Ovary (tissue), 9 donors: ENCODE measurements around the gene KRTAP10-8. TPM values are rescaled to one million over a fixed set of nuclear protein-coding genes. Genes with fewer than 3 reads are reported as not detected.
"Not testable (repeated sequence)": the region's sequence is repeated elsewhere in the genome, so short reads cannot be mapped to it uniquely, and the experiment has no call there.

ENCODE experiments used
- DNase-seq, 5 donors: peaks; one replicate each; pipeline ENCODE4 v3.0.0-alpha.2; 2019 to 2020
- H3K27ac ChIP-seq, 2 donors: fragments of 200-600 bp; one replicate each; pipeline versions ENCODE4 v1.5.1 to v1.8.0; 2019 to 2022
- H3K27me3 ChIP-seq: fragments of 200-600 bp; one replicate; pipeline ENCODE4 v1.8.0; 2022
- H3K36me3 ChIP-seq: fragments of 200-600 bp; sonication (generic); one replicate; pipeline ENCODE4 v1.5.1; 2019
- H3K4me1 ChIP-seq: one replicate; pipeline ENCODE4 v1.8.1; 2013; ENCODE audit warnings: mild to moderate bottlenecking, moderate library complexity; ENCODE audit not compliant: insufficient read depth
- H3K4me3 ChIP-seq: fragments of 200-600 bp; sonication (generic); one replicate; pipeline ENCODE4 v1.5.1; 2017
- H3K9me3 ChIP-seq, 2 donors: fragments of 200-600 bp in 1 of 2; sonication (generic) in 1 of 2; one replicate each; pipeline versions ENCODE4 v1.5.1 to v1.8.1; 2013 to 2019; ENCODE audit warnings: mild to moderate bottlenecking in 1 of 2, moderate library complexity in 1 of 2
- CTCF ChIP-seq, 3 donors: fragments of 450-650 bp in 2 of 3; fragments of 200-600 bp in 1 of 3; IDR thresholded peaks; one replicate each; pipeline versions ENCODE4 v1.5.1 to v1.8.0; 2016 to 2022; ENCODE audit warnings: antibody characterized with exemption in 3 of 3, mild to moderate bottlenecking in 1 of 3
- EP300 ChIP-seq: sonication (generic); formaldehyde crosslinking; IDR thresholded peaks from one replicate; pipeline ENCODE4 v1.6.1; 2017; ENCODE audit warnings: antibody characterized with exemption
- POLR2A ChIP-seq: fragments of 450-650 bp; IDR thresholded peaks from one replicate; pipeline ENCODE4 v1.6.1; 2017; ENCODE audit warnings: antibody characterized with exemption, mild to moderate bottlenecking, moderate library complexity
- WGBS, 3 donors: extraction: QIAGEN DNeasy Blood & Tissue Kit in 1 of 3; methylation state at CpG; one replicate each; pipeline versions ENCODE4 v1.1.5 to v1.1.7; 2013 to 2017; 5-methylcytosine and 5-hydroxymethylcytosine counted together
- intact Hi-C, 4 donors: fragments of 100-400 bp; cut with DNase I; formaldehyde crosslinking; loops; one replicate each; pipeline versions ENCODE4 v1.11.0 to v1.15.1; 2022 to 2023
- polyA plus RNA-seq, 2 donors: library from polyadenylated mRNA; stranded (reverse); fragments of 200-250 nt in 1 of 2; fragments of 350-450 nt in 1 of 2; fragmentation: Illumina TruSeq in 1 of 2; extraction: RNeasy Lipid Tissue Mini Kit (QIAGEN cat#74804) in 1 of 2; gene quantifications; one replicate each; pipeline ENCODE4 v1.2.3, GENCODE V29; 2013 to 2014
- total RNA-seq, 7 donors: library from RNA; depleted of rRNA in 2 of 7; stranded (reverse); fragments of >200 nt in 2 of 7; fragmentation: NEBNext Ultra II Directional in 3 of 7; extraction: Animal tissue kit (Norgen Biotek cat#: 25700) in 3 of 7; gene quantifications; one replicate each; pipeline versions ENCODE4 v1.1.0 to v1.2.4, GENCODE V29; 2016 to 2023
- donor health status: DM: no; HTN: no; CAD: no; lungs with moderate emphysema.
- donor health status: DM: no; HTN: no; CAD: no.
- donor health status: Bipolar disorder and iron deficiency.
- donor health status: DM: yes; HTN: yes; CAD: no.
- donor health status: DM: no; HTN: no; CAD: no.
- donor health status: DM: yes; HTN: yes; CAD: no.

Gene KRTAP10-8
- total and polyA plus RNA-seq, 9 donors, result not detected

GRCh38 chr21:44632067-44632466 lies 20.2 kb downstream of the KRTAP10-8 start:
- intact Hi-C loops, result no loop called here
- WGBS, 3 donors, result 81 to 91% (median 87%) methylated on average over 1 of the region's 1 CpG
- Histone ChIP-seq H3K4me1 (no peaks in the 10 kb centered on the region), H3K4me3 (no peak overlapping the region), H3K27ac (no peak overlapping the region), H3K27me3 (no peaks in the 10 kb centered on the region), H3K9me3 (no peaks in the 10 kb centered on the region), H3K36me3 (no peaks in the 10 kb centered on the region)
- DNase-seq, result no peak
- TF ChIP-seq EP300 (no peak), CTCF (IDR thresholded peaks at IDR 0.05) (no peak), POLR2A (no peak)

- no peak overlapping the region for H3K4me3 ChIP-seq
- no peaks in the 10 kb centered on the region for H3K4me1 ChIP-seq
- H3K27ac ChIP-seq, result no peak overlapping the region
- no peaks in the 10 kb centered on the region for H3K9me3 ChIP-seq
- H3K27me3 ChIP-seq, result no peaks in the 10 kb centered on the region
- WGBS, 3 donors, result 69 to 83% (median 81%) methylated on average over 15 of the region's 15 CpGs
- intact Hi-C loops, result no loop called here
- no peaks in the 10 kb centered on the region for H3K36me3 ChIP-seq
- DNase-seq, result no peak
- no peak for TF ChIP-seq EP300
- TF ChIP-seq CTCF (IDR thresholded peaks at IDR 0.05), result no peak
- no peak for TF ChIP-seq POLR2A
These were observed 24.5 kb downstream of the KRTAP10-8 start for GRCh38 chr21:44636209-44637017.

GRCh38 chr21:44637018-44637850 lies 25.4 kb downstream of the KRTAP10-8 start, which contains the start of gene KRTAP10-10:
Gene KRTAP10-10, plus strand, starts transcription at chr21:44637356. Its CDS starts 62 bp downstream, at chr21:44637418.
- Histone ChIP-seq H3K36me3 (no peaks in the 10 kb centered on the region), H3K4me3 (no peak within 1 kb of the TSS), H3K27me3 (no peaks in the 10 kb centered on the region), H3K27ac (no peak within 1 kb of the TSS), H3K4me1 (no peaks in the 10 kb centered on the region), H3K9me3 (no peaks in the 10 kb centered on the region)
- 31 to 41% (median 40%) methylated on average over 14 to 21 of the region's 21 CpGs for WGBS, 3 donors
- DNase-seq, result no peak
- intact Hi-C loops, result no loop called here
- TF ChIP-seq POLR2A, result no peak
- TF ChIP-seq EP300, result no peak
- no peak for TF ChIP-seq CTCF (IDR thresholded peaks at IDR 0.05)

GRCh38 chr21:44637851-44638348 lies 26.0 kb downstream of the KRTAP10-8 start:
- intact Hi-C loops, result loop anchor here in 1 of 4 donors (2.0 kb wide), 1 partner anchor 47 kb away; no protein-coding TSS in a partner anchor

GRCh38 chr21:44638506-44639330 lies 26.8 kb downstream of the KRTAP10-8 start:
- H3K4me1 ChIP-seq, DNase-seq, H3K9me3 ChIP-seq, H3K27me3 ChIP-seq, H3K27ac ChIP-seq, H3K36me3 ChIP-seq, H3K4me3 ChIP-seq: not testable (repeated sequence)
- intact Hi-C loops, result loop anchor here in 1 of 4 donors (2.0 kb wide), 1 partner anchor 48 kb away; no protein-coding TSS in a partner anchor
- WGBS, 3 donors, result 71 to 91% (median 77%) methylated on average over 16 to 21 of the region's 21 CpGs

More at GRCh38 chr21:44637851-44638348, 26.0 kb downstream of the KRTAP10-8 start:
- H3K4me1 ChIP-seq, H3K9me3 ChIP-seq, DNase-seq, H3K27ac ChIP-seq, H3K36me3 ChIP-seq, H3K27me3 ChIP-seq, H3K4me3 ChIP-seq: not testable (repeated sequence)
- WGBS, 3 donors, result 31 to 65% (median 34%) methylated on average over 8 to 12 of the region's 12 CpGs
